SU-DHL-6 (cell line): ENCODE data around the gene NUP50.

ENCODE experiments used
- H2AFZ ChIP-seq: fragments of 200-600 bp; sonication (generic); 2 replicates; pipeline ENCODE4 v1.6.1; 2014; ENCODE audit warnings: low read depth, mild to moderate bottlenecking, moderate library complexity, mixed read lengths, antibody characterized with exemption, low read length; ENCODE audit not compliant: severe bottlenecking
- H3F3A ChIP-seq: fragments of 200-600 bp; shearing (Covaris generic); 2 replicates; pipeline ENCODE4 v1.6.0; 2016; ENCODE audit warnings: antibody characterized with exemption, mild to moderate bottlenecking; ENCODE audit not compliant: insufficient read depth
- H3K27ac ChIP-seq: fragments of 200-600 bp; sonication (generic); 2 replicates; pipeline ENCODE4 v1.5.1; 2016; ENCODE audit warnings: low read depth, mild to moderate bottlenecking, low read length, moderate library complexity, mixed read lengths
- H3K27me3 ChIP-seq: fragments of 200-600 bp; sonication (generic), shearing (Covaris generic); 2 replicates; pipeline ENCODE4 v1.6.0; 2014; ENCODE audit warnings: mild to moderate bottlenecking, low read length
- H3K36me3 ChIP-seq: fragments of 200-600 bp; sonication (generic); 2 replicates; pipeline ENCODE4 v1.6.1; 2014; ENCODE audit warnings: mild to moderate bottlenecking, low read length, mixed read lengths
- H3K4me2 ChIP-seq: fragments of 300-600, 200-600 bp; shearing (Covaris generic), sonication (generic); 2 replicates; pipeline ENCODE4 v1.6.0; 2014; ENCODE audit warnings: low read length, low read depth, mild to moderate bottlenecking; ENCODE audit not compliant: poor library complexity, severe bottlenecking
- H3K4me3 ChIP-seq: fragments of 200-600 bp; sonication (generic); 2 replicates; pipeline ENCODE4 v1.5.1; 2014; ENCODE audit warnings: antibody characterized with exemption, low read length, mild to moderate bottlenecking, mixed read lengths; ENCODE audit not compliant: insufficient read depth, poor library complexity, severe bottlenecking
- H3K79me2 ChIP-seq: fragments of 200-600 bp; sonication (generic); 2 replicates; pipeline ENCODE4 v1.6.1; 2014; ENCODE audit warnings: mild to moderate bottlenecking, low read length, moderate library complexity; ENCODE audit not compliant: insufficient read depth
- H3K9ac ChIP-seq: fragments of 200-600 bp; sonication (generic); 2 replicates; pipeline ENCODE4 v1.7.0; 2014; ENCODE audit warnings: mild to moderate bottlenecking, low read length
- H3K9me2 ChIP-seq: fragments of 200-600 bp; sonication (generic); replicated peaks from 2 replicates; pipeline ENCODE4 v1.6.1; 2014; ENCODE audit warnings: low read length; ENCODE audit not compliant: insufficient read depth
- H3K9me3 ChIP-seq: fragments of 200-600 bp; sonication (generic); 2 replicates; pipeline ENCODE4 v1.6.1; 2014; ENCODE audit warnings: low read length, mixed read lengths; ENCODE audit not compliant: insufficient read depth
- H4K20me1 ChIP-seq: fragments of 200-600 bp; sonication (generic); 2 replicates; pipeline ENCODE4 v1.6.1; 2014; ENCODE audit warnings: low read depth, mild to moderate bottlenecking, antibody characterized with exemption, low read length, moderate library complexity, mixed read lengths
- EZH2phosphoT487 ChIP-seq: fragments of 200-600 bp; sonication (generic), shearing (Covaris generic); conservative IDR thresholded peaks from 2 replicates; pipeline ENCODE4 v1.6.1; 2018; ENCODE audit warnings: mild to moderate bottlenecking, antibody characterized with exemption, low read length, moderate library complexity, mixed read lengths
- TF ChIP-seq, protein P1 (sequence below): fragments of 200-600 bp; sonication (generic); IDR thresholded peaks from one replicate; pipeline ENCODE4 v1.5.1; 2017; ENCODE audit warnings: antibody characterized with exemption, mild to moderate bottlenecking, low read length, moderate library complexity; ENCODE audit not compliant: insufficient read depth, poor library complexity, severe bottlenecking

Gene NUP50

GRCh38 chr22:45124176-45124847 is 39.4 kb upstream of the NUP50 start:
- no peak overlapping the region for H3K4me2 ChIP-seq
- H2AFZ ChIP-seq = no peak overlapping the region
- no peak for TF ChIP-seq EZH2phosphoT487
- TF ChIP-seq, protein P1, sequence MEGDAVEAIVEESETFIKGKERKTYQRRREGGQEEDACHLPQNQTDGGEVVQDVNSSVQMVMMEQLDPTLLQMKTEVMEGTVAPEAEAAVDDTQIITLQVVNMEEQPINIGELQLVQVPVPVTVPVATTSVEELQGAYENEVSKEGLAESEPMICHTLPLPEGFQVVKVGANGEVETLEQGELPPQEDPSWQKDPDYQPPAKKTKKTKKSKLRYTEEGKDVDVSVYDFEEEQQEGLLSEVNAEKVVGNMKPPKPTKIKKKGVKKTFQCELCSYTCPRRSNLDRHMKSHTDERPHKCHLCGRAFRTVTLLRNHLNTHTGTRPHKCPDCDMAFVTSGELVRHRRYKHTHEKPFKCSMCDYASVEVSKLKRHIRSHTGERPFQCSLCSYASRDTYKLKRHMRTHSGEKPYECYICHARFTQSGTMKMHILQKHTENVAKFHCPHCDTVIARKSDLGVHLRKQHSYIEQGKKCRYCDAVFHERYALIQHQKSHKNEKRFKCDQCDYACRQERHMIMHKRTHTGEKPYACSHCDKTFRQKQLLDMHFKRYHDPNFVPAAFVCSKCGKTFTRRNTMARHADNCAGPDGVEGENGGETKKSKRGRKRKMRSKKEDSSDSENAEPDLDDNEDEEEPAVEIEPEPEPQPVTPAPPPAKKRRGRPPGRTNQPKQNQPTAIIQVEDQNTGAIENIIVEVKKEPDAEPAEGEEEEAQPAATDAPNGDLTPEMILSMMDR = no peak
- no peaks in the 10 kb centered on the region for H4K20me1 ChIP-seq
- no peak overlapping the region for H3K9ac ChIP-seq
- no peaks in the 10 kb centered on the region for H3K36me3 ChIP-seq
- H3K27me3 ChIP-seq = no peaks in the 10 kb centered on the region
- H3F3A ChIP-seq = no peaks in the 10 kb centered on the region
- no peaks in the 10 kb centered on the region for H3K9me3 ChIP-seq
- H3K9me2 ChIP-seq = no peaks in the 10 kb centered on the region
- H3K4me3 ChIP-seq = no peak overlapping the region
- H3K79me2 ChIP-seq = no peaks in the 10 kb centered on the region
- no peak overlapping the region for H3K27ac ChIP-seq

DNA sequence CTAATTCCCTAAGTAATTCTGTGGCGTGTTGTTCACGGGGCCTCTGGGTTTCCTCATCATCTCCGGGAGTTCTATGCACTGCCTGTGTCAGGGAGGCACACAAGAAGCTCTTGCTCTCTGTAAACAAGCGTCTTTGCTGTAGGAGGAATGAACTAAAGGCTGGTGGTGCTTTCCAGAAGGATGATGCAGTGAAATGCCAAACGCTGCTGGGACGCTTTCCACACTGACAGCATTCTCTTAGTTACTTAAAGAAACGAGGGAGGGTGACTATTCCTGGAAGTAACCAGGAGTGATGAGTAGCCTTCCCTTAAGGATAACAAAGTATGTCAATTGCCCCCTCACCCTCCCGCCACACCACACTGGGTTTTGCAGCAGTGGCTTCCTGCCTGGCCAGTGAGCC is 38.5 kb upstream of the NUP50 start:
- H3K27me3 ChIP-seq = no peaks in the 10 kb centered on the region
- H3K27ac ChIP-seq = no peak overlapping the region
- H3K9me3 ChIP-seq = no peaks in the 10 kb centered on the region
- H3K4me3 ChIP-seq = no peak overlapping the region
- H4K20me1 ChIP-seq = no peaks in the 10 kb centered on the region
- no peaks in the 10 kb centered on the region for H3F3A ChIP-seq
- H3K9me2 ChIP-seq = no peaks in the 10 kb centered on the region
- TF ChIP-seq, protein P1 = no peak
- TF ChIP-seq EZH2phosphoT487 = no peak
- H3K79me2 ChIP-seq = no peaks in the 10 kb centered on the region
- H3K9ac ChIP-seq = no peak overlapping the region
- no peak overlapping the region for H2AFZ ChIP-seq
- H3K36me3 ChIP-seq = no peaks in the 10 kb centered on the region
- H3K4me2 ChIP-seq = no peak overlapping the region

GRCh38 chr22:45127866-45128265 is 35.9 kb upstream of the NUP50 start:
- H3K4me3 ChIP-seq = no peak overlapping the region
- no peak overlapping the region for H3K9ac ChIP-seq
- TF ChIP-seq, protein P1 = no peak
- TF ChIP-seq EZH2phosphoT487 = no peak
- H3K36me3 ChIP-seq = no peaks in the 10 kb centered on the region
- no peak overlapping the region for H3K27ac ChIP-seq
- H3K27me3 ChIP-seq = no peaks in the 10 kb centered on the region
- no peaks in the 10 kb centered on the region for H3F3A ChIP-seq
- H2AFZ ChIP-seq = no peak overlapping the region
- no peaks in the 10 kb centered on the region for H3K9me3 ChIP-seq
- no peaks in the 10 kb centered on the region for H3K79me2 ChIP-seq
- H4K20me1 ChIP-seq = no peaks in the 10 kb centered on the region
- H3K4me2 ChIP-seq = no peak overlapping the region
- H3K9me2 ChIP-seq = no peaks in the 10 kb centered on the region
